Thyroid gland (tissue), 4 donors: ENCODE measurements around the gene SCN8A.

ENCODE experiments used
- POLR2A ChIP-seq, 2 donors: fragments of 450-650 bp; IDR thresholded peaks; one replicate each; pipeline ENCODE4 v1.6.1; 2017; ENCODE audit warnings: antibody characterized with exemption in 2 of 2, mild to moderate bottlenecking in 2 of 2, moderate library complexity in 1 of 2
- TF ChIP-seq, protein P1 (sequence below), 6 experiments: fragments of 200-600 bp in 3 of 6; fragments of 450-650 bp in 3 of 6; sonication (generic) in 3 of 6; IDR thresholded peaks; one replicate each; pipeline ENCODE4 v1.5.1; 2016 to 2019; ENCODE audit warnings: antibody characterized with exemption in 6 of 6, mild to moderate bottlenecking in 2 of 6, inconsistent platforms in 1 of 6, moderate library complexity in 1 of 6

DNA sequence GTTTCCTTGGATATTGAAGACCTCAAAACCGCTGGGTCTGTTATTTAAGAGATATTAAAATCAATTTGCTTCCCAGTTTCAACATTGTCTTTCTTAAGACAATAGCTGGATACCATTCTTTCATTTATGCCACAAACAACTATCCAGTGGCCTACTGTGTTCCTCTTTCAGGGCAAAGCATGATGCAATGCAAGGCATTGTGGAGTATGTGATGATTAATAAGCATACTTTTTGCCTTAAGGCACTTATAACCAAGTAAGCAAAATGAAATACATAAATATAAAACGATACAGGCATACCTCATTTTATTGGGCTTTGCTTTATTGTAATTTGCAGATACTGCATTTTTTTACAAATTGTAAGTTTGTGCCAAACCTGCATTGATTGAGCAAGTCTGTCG lies 45.5 kb downstream of the SCN8A start:
- TF ChIP-seq, protein P1, sequence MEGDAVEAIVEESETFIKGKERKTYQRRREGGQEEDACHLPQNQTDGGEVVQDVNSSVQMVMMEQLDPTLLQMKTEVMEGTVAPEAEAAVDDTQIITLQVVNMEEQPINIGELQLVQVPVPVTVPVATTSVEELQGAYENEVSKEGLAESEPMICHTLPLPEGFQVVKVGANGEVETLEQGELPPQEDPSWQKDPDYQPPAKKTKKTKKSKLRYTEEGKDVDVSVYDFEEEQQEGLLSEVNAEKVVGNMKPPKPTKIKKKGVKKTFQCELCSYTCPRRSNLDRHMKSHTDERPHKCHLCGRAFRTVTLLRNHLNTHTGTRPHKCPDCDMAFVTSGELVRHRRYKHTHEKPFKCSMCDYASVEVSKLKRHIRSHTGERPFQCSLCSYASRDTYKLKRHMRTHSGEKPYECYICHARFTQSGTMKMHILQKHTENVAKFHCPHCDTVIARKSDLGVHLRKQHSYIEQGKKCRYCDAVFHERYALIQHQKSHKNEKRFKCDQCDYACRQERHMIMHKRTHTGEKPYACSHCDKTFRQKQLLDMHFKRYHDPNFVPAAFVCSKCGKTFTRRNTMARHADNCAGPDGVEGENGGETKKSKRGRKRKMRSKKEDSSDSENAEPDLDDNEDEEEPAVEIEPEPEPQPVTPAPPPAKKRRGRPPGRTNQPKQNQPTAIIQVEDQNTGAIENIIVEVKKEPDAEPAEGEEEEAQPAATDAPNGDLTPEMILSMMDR (IDR thresholded peaks at IDR 0.05), result no peak
- TF ChIP-seq POLR2A (IDR thresholded peaks at IDR 0.05), result no peak
